Superior temporal gyrus (tissue), 1 donor: ENCODE data around the gene NBEAL2.

Experiments
- DNase-seq: peaks from one replicate; pipeline ENCODE4 v3.0.0-alpha.2; 2016; ENCODE audit errors: extremely low spot score

Gene NBEAL2

DNA sequence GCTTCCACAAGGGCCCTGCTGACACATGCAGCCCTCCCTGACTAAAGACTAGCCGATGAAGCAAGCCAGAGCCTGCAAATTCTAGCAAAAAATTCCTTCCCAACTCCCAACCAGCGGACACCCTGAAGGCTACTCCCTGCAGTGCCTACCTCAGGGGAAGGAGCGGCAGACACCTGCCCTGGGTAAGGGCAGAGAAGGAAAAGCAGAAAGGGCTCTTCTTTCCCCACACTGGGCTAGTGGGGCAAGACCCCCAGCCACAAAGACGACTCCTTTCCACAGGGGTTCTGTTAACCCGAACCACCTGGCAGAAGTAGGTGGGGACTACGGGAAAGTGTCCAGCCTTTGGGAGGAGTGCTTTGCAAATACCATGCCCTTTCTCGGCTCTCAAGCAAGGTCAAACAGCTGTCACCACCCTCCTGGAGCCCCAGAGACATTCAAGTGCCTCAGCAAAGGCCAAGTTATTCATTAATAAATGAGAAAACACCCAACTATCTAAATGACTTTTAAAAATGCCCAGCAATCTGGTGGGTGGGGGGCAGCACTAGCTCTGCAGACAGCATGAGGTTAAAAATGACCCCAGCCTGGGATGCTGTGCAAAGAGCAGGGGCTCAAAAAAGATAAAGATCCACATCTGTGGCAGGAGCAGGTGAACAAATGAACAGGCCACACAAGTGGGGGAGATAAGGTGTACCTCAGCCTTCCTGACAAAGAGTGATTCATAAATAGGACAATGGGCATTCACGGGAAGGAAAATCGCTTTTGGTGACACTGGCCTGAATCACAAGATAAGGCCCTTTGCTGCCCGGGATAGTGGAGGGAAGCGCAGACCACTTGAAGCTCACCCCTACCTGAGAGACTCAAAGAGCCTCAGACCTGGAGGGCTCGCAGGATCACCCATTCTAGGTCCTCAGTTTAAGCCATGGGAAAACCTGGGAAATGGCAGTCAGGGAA, 36.0 kb upstream of the NBEAL2 start:
- no peak for DNase-seq

- DNase-seq: no peak
Observed at GRCh38 chr3:46944191-46944590, 35.3 kb upstream of the NBEAL2 start.

GRCh38 chr3:46946416-46946815, 33.0 kb upstream of the NBEAL2 start:
- DNase-seq: no peak

GRCh38 chr3:46946856-46947545, 32.5 kb upstream of the NBEAL2 start:
- DNase-seq: no peak

DNA sequence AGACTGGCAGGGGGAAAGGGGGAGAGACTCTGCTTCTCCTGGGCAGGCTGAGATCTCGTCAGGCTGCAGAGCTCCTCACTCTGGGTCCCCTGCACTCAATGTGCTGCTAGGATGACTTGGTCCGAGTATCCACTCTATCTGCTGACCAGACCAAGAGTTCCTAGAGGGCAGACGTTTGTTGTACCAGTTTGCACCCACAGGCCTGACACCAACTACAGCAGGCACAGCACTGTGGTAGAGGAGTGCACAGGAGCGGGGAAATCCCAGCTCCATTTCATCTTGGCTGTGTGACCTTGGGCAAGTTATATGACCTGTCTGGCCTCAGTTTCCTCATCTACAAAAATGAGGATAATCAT, 31.9 kb upstream of the NBEAL2 start:
- DNase-seq: no peak

GRCh38 chr3:46947981-46948791, 31.3 kb upstream of the NBEAL2 start:
- no peak for DNase-seq

DNA sequence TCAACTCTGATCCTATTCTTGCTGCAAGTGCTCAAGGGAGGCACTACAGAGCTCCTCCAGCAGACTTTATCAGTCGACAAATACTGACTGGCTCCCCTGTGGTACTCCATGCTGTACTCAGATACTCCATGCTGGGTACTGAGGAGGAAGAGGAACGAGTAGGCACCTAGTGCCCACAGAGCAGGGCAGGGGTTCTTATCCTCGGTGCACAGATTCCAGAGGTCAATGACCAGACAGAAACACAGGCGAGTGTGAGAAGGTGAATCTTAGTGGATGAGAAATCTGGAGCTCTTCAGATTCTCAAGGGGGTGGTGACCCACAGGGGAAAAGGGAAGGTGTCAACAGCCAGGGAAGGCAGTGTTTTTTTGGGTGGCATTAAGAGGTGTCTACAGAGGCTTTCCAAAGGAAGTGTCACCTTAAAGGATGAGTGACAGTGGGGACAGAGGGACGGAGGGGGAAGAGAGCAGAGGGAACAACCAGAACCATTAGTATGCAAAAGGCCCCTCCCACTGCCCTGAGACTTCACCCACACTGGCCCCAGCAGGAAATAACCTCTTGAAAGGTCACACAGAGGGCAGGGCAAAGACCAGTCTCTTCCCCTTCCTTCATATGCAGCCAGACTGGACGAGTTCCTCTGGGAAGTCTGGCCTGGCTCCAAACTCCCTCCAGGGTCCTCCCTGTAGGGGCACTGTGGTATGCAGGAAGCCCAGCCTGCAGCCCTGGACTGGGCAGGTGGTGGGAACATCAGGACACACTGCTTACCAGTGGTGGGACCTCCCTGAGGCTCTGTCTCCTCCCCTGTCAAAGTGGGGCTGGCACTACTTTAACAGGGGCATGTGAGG, 30.4 kb upstream of the NBEAL2 start:
- no peak for DNase-seq

DNA sequence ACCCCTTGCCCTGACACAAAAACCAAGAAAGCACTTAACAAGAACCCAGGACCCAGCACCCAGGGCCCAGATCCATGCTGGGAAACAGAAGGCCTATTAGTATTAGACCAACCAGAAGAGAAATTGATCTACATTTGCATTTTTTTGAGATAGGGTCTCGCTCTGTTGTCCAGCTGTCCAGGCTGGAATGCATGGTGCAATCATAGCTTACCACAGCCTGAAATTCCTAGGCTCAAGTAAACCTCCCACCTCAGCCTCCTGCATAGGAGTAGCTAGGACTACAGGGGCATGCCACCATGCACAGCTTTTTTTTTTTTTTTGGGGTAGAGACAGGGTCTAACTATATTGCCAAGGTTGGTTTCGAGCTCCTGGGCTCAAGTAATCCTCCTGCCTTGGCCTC, 29.3 kb upstream of the NBEAL2 start:
- no peak for DNase-seq

DNA sequence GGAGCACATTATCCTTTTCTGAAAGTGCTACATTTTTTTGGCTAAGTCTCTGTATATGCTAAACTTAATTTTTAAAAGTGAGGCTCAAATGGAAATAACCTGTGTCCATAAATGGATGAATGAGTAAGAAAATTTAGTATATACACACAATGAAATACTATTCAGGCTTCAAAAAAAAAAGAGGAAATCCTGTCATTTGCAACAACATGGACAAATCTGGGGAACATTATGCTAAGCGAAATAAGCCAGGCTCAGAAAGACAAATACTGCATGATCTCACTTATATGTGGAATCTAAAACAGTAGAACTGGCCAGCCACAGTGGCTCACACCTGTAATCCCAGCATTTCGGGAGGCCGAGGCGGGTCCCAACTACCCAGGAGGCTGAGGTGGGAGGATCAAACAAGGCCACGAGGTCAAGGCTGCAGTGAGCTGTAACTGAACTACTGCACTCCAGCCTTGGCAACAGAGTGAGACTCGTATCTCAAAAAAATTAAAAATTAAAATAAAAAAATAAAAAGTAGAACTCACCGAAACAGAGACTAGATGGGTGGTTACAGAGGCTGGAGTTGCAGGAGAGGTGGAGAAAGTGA, 28.7 kb upstream of the NBEAL2 start:
- DNase-seq: no peak

GRCh38 chr3:46952813-46953212, 26.7 kb upstream of the NBEAL2 start:
- DNase-seq: no peak

DNA sequence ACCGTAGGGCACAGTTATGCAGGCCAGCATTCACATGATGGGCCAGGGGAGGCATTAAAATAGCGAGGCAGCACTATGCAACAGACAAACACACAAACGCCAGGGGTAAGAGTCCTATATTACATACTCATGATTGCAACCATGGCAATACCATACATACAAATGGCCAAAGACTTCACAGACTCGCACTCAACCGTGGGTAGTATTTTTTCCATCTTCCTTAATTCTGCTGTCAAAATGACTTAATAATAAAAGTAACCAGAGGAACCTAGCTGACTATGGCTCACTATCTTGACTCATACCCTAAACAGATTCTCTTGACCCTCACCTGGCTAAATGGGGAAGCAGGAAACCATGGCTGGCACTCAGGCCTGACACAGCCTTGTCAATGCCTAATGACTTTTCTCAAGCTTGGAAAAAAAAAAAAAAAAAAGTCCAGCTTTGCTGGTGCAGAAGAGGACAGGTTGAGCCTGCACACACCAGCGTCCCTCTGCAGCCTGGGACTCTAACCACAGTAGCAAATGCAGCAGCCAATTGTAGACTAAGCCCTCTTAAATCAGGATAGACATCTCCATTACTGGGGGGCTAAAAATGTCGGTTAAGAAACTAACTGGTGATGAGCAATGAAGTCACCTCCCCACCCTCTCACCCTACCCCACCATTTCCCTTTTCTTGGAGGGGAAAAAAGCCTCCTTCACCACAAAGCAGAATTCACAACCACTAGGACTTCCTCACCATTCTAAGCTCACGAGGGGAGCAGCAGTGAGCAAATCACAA, 26.0 kb upstream of the NBEAL2 start:
- DNase-seq: no peak

DNA sequence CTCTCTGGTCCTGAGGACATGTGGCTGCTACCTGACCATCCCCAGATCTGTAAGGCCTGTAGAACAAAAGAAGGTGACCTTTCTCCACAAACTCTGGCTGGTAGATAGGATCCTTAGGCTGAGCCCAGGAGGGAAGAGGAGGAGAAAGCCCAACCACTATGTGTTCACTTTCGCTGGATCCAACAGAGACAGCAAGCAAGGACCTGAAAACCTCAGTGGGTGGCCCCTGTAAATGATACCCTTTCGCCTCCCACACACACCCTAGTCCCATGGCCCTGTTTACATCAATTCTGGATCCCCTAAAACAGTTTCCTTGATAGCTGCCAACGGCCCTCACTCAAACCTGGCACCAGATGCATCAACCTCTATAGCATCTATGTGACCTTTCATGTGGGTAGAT, 25.3 kb upstream of the NBEAL2 start:
- DNase-seq: no peak

DNA sequence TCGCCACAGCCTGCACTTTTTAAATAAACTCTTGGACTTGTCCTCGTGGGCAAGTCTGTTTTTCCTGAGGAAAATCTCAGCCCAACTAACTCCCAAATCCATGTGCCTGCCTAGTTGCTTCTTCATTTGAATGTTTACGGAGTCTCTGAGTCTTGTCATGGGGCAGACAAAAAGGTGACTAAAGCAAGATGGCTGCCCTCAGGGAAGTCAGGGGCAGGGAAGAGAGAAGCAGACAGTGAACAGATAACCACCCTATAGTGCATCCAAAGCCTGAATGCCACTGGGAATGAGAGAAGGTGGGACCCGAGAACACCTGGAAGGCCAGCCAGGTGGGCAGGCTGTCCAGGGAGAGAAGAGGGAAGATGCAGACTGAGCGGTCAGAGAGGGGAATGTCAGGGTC, 24.3 kb upstream of the NBEAL2 start:
- DNase-seq: no peak

DNA sequence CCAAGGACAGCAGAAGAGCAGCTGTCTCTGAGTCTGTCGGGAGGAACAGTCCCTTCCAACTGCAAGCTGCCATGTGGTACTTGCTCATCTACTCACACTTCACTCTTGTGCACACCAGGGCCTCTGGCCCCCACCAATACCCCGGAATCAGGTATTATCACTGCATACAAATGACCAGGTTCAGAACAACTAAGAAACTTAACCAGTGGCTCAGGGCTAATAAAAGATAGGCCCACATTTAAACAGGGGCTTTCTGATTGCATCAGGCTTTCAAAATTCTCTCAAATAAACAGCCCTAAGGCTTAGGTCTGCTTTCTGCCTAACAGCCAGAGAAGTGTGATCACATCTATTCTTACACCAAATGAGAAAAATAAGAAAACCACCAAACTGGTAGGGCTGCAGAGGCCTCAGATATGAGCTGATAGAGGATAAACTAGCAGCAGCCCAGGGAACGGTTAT, 23.6 kb upstream of the NBEAL2 start:
- no peak for DNase-seq

- DNase-seq: no peak
Observed at GRCh38 chr3:46957092-46957820, 22.2 kb upstream of the NBEAL2 start.

DNA sequence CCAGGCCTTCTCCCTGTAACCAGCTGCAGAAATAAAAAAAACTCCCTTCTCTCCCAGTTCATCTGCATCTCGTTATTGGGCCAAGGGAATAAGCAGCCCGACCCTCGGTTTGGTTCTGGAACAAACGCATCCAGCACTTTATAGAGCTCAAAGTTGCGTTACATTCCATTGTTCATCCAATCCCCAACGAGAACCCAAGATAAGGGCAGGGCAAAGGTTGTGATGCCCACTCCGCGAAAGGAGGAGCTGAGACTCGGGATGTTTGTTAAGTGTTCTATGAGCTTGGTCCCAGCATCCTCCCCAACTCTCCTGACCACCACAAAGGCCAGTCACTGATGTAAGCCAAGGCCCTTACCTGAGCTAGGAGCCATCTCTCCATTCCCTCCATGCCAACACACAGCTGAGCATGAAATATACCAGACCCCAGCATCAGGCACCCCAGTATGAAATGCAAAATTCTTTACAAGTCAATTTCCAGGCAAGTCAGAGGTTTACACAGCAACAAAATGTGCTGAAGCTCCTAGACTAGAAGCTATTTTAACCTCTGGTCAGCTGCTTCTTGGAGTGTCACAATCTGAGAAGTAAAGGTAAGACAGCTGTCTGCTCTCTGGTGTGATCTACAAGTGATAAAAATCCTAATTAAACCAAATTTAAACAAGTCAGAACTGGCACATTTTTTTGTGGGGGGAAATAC, 20.9 kb upstream of the NBEAL2 start:
- no peak for DNase-seq

GRCh38 chr3:46959161-46959511, 20.3 kb upstream of the NBEAL2 start:
- DNase-seq: no peak

GRCh38 chr3:46960081-46960701, 19.3 kb upstream of the NBEAL2 start:
- DNase-seq: no peak
